HAP-1 (cell line): ENCODE results near the gene MGMT.

Experiments
- DNase-seq, 2 experiments: peaks; one replicate each; pipeline ENCODE4 v3.0.0-alpha.2; 2016 to 2020; ENCODE audit warnings: low spot score in 2 of 2
- H3K27me3 ChIP-seq: fragments of 250-450 bp; sonication (Bioruptor Pico); 2 replicates; pipeline ENCODE4 v1.5.1; 2020; ENCODE audit warnings: low read depth, mild to moderate bottlenecking, moderate library complexity
- H3K36me3 ChIP-seq: fragments of 250-450 bp; sonication (Bioruptor Pico); replicated peaks from 2 replicates; pipeline ENCODE4 v1.5.1; 2020; ENCODE audit warnings: mild to moderate bottlenecking
- H3K4me1 ChIP-seq: fragments of 250-450 bp; sonication (Bioruptor Pico); 2 replicates; pipeline ENCODE4 v1.5.1; 2020; ENCODE audit warnings: mild to moderate bottlenecking
- H3K4me3 ChIP-seq: fragments of 250-450 bp; sonication (Bioruptor Pico); 2 replicates; pipeline ENCODE4 v1.5.1; 2020; ENCODE audit warnings: mild to moderate bottlenecking, moderate library complexity
- H3K9me3 ChIP-seq: fragments of 250-450 bp; sonication (Bioruptor Pico); 2 replicates; pipeline ENCODE4 v1.5.1; 2020; ENCODE audit warnings: mild to moderate bottlenecking, moderate library complexity
- in situ Hi-C: fragments of 300-500 bp; cut with MboI; formaldehyde crosslinking; loops from 3 replicates; pipeline ENCODE4 v1.14.3; 2020; ENCODE audit warnings: low sequenced_read_pairs, inconsistent platforms, mixed read lengths

The MGMT gene

GRCh38 chr10:129696636-129697035, 229.6 kb downstream of the MGMT start:
- H3K27me3 ChIP-seq: no peaks in the 10 kb centered on the region
- H3K36me3 ChIP-seq: no peaks in the 10 kb centered on the region
- in situ Hi-C loops: no loop called here
- no peaks in the 10 kb centered on the region for H3K9me3 ChIP-seq
- DNase-seq: no peak
- no peaks in the 10 kb centered on the region for H3K4me1 ChIP-seq
- no peak overlapping the region for H3K4me3 ChIP-seq

DNA sequence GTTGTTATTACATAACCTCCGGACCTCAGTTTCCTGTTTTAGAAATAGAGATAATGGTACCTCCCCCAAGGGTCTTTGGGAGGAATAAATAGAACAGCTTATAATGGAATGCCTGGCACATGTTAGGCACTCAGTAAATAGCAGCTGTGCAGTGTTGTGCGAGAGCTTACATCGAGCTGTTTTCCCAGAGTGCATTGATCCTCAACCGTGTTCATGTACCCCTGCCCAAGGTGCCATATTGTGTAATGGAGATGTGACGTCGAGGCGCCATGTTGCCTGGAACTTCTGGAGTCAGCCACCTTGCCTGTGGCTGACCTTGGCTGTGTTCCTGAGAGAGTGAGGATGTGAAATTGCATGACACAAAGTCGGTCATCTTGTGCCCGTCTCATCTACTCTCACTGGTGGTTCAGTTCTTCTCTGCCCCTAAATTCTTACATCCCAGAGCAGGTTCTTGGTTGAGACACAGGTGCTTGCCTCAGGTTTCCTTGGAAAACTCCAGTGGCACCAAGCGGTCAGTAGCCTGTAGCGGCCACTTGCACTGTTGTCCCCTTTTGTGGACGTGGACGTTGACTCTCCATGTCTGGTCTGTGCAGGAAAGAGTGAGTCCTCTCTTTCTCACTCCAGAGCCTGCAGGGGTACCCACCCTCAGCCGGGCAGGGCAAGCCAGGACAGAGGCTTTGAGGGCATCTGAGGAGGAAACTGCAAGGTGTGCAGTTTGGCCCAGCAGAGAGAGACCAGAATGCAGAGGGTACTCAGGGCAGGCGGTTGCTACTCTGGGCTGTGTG, 230.6 kb downstream of the MGMT start:
- no peaks in the 10 kb centered on the region for H3K9me3 ChIP-seq
- H3K4me1 ChIP-seq: no peaks in the 10 kb centered on the region
- H3K36me3 ChIP-seq: no peaks in the 10 kb centered on the region
- in situ Hi-C loops: no loop called here
- no peak overlapping the region for H3K4me3 ChIP-seq
- no peak for DNase-seq
- no peaks in the 10 kb centered on the region for H3K27me3 ChIP-seq

DNA sequence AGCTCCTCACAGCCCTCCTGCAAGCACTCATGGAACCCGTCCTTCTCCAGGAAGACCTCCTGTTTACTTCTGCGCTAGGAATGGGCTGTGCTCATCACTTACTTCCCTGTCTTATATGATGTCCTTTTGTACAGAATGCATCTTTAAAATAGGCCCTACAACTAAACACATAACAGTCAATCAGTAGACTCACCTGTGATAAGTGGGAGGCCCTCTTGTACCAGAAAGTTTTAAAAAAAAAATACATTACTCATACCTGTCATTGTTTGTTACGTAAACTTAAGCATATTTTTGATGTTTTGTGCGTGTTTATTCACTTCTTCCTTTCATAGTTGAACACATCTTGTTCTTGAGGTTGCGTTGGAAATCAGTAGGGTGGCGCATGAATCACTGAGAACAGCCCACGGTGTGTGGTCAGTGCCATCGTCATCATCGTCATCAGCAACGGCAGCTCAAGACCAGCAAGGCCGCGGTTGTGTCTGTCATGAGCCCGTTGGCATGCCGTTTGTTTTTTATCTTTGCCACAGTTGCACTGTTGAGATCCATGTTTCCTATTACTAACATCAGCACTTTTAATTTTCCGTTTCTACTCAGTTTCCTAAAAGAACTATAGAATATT, 232.8 kb downstream of the MGMT start:
- Histone ChIP-seq H3K4me3 (no peak overlapping the region), H3K4me1 (no peaks in the 10 kb centered on the region), H3K9me3 (no peaks in the 10 kb centered on the region), H3K27me3 (no peaks in the 10 kb centered on the region), H3K36me3 (no peaks in the 10 kb centered on the region)
- in situ Hi-C loops: no loop called here
- no peak for DNase-seq

GRCh38 chr10:129702605-129703004, 235.6 kb downstream of the MGMT start:
- Histone ChIP-seq H3K4me3 (no peak overlapping the region), H3K36me3 (no peaks in the 10 kb centered on the region), H3K27me3 (no peaks in the 10 kb centered on the region), H3K9me3 (no peaks in the 10 kb centered on the region), H3K4me1 (no peaks in the 10 kb centered on the region)
- no peak for DNase-seq
- in situ Hi-C loops: no loop called here

DNA sequence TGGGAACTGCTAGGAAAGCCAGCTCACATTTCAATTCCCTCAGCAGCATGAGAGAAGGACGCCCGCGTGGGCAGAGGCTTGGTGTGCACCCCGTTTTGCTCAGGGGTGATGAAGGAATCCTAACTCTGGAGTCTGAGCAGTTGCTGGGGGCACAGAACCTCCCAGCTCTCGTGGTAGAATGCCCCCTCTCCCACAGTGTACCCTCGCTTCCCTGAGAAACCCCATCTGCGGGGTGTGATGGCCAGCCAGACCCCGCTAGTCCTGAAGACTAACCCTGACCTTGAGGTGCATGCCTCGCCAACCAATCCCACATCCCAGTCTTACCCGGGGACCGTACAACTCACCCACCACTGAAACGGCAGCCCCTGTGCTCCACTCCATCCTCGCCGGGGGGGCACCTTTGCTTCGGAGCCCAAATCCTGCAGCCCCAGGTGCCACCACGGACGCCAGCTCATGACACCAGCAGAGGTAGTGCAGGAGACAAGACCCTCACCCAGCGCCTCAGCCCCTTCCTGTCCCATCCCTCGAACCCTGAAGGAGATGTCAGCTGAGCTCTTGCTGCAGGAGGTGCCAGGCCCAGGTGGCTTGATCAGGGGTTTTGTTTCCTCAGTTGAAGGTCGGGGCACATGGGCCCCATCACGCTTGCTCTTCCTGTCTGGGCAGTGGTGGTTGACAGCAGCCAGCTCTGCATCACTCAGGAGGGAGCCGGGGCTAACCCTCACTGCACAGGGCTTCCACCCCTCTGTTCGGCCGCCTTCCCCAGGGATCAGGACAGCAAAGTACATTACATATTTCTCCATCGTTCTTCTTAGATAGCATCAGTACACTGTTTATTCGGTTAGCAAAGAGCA, 236.5 kb downstream of the MGMT start:
- Histone ChIP-seq H3K9me3 (no peaks in the 10 kb centered on the region), H3K36me3 (no peaks in the 10 kb centered on the region), H3K4me1 (no peaks in the 10 kb centered on the region), H3K4me3 (no peak overlapping the region), H3K27me3 (no peaks in the 10 kb centered on the region)
- in situ Hi-C loops: no loop called here
- DNase-seq: no peak

DNA sequence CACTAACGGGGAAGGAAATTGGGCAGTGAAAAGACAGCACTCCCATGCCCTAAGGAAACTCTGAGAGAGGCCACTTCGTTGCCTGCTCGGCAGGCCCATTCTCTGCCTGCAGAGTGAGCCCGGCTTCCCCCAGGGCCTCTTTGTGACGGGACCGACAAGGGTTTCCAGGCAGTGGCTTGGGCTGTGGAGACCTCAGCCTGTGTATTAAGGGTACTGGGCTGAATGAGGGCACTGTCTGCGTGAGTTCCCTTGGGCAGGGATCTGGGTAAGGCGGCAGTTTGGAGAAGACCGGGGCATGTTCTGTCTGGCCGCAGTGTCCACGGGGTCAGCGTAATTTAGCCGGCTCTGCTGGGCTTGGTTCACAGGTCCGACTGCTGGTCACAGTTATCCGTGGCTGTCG, 237.2 kb downstream of the MGMT start:
- no peak overlapping the region for H3K4me3 ChIP-seq

DNA sequence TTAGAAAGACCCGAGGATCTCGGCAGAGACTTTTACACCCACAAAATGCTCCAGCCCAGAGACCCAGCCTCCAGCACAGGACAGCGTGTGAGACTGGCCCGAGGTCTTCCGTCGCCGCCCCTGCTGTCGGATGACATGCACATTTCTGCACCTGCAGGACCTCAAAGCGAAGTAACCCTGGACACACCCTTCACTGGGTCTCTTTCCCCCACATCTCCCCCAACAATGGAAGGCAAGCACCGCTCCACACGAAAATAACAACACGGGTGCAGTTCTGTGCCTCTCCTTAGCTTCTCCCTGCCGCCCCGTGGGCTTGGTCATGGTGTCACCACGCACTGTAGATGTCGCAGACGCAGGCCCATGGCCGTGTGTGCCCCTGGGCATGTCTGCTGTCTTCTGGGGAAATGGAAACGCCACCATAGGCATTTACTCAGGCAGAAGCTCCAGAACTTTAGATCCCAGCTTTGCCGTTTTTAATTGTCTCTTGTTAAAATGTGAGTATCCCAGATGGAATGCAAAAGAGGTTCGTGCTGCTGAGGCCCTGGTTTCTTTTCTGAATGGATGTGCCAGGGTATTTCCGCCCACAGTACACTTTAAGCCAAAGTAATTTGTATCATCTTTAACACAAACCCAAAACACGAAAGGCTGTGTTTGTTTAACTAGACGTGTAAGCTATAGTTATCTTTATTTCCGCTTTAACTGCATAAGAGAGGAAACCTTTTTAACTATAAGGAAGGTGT, 237.9 kb downstream of the MGMT start:
- no peaks in the 10 kb centered on the region for H3K9me3 ChIP-seq
- DNase-seq: no peak
- in situ Hi-C loops: no loop called here
- H3K4me1 ChIP-seq: no peaks in the 10 kb centered on the region
- H3K4me3 ChIP-seq: no peak overlapping the region
- no peaks in the 10 kb centered on the region for H3K36me3 ChIP-seq
- H3K27me3 ChIP-seq: no peaks in the 10 kb centered on the region

More for the DNA sequence above, 237.2 kb downstream of the MGMT start:
- in situ Hi-C loops: no loop called here
- no peaks in the 10 kb centered on the region for H3K9me3 ChIP-seq
- no peak for DNase-seq
- no peaks in the 10 kb centered on the region for H3K36me3 ChIP-seq
- H3K27me3 ChIP-seq: no peaks in the 10 kb centered on the region
- H3K4me1 ChIP-seq: no peaks in the 10 kb centered on the region

GRCh38 chr10:129705676-129706075, 238.6 kb downstream of the MGMT start:
- DNase-seq: no peak
- no peaks in the 10 kb centered on the region for H3K27me3 ChIP-seq
- H3K4me3 ChIP-seq: no peak overlapping the region
- no peaks in the 10 kb centered on the region for H3K9me3 ChIP-seq
- no peaks in the 10 kb centered on the region for H3K36me3 ChIP-seq
- in situ Hi-C loops: no loop called here
- H3K4me1 ChIP-seq: no peaks in the 10 kb centered on the region

DNA sequence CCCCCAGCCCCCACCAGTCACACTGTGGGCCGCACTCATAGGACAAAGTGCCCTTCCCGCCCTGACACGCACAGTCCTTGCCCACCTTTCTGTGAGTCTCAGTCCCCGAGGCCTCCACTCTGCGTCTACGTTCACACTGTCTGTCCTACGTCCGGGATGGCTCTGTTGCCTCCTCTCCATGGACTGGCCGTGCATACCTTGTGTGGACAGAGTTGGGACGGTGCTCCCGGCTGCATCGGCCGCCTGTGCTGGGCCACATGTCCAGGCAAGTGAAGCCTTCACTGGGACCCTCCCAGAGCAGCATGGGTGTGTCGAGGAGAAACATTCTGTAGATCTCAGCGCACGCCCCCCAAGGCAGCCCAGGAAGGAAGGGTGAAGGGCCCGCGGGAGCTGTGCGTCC, 239.0 kb downstream of the MGMT start:
- no peak for DNase-seq
- no peaks in the 10 kb centered on the region for H3K4me1 ChIP-seq
- H3K36me3 ChIP-seq: no peaks in the 10 kb centered on the region
- in situ Hi-C loops: no loop called here
- no peak overlapping the region for H3K4me3 ChIP-seq
- no peaks in the 10 kb centered on the region for H3K9me3 ChIP-seq
- H3K27me3 ChIP-seq: no peaks in the 10 kb centered on the region

GRCh38 chr10:129706523-129706922, 239.5 kb downstream of the MGMT start:
- H3K27me3 ChIP-seq: no peaks in the 10 kb centered on the region

GRCh38 chr10:129707406-129708388, 240.7 kb downstream of the MGMT start:
- Histone ChIP-seq H3K27me3 (no peaks in the 10 kb centered on the region), H3K36me3 (no peaks in the 10 kb centered on the region), H3K4me3 (no peak overlapping the region), H3K9me3 (no peaks in the 10 kb centered on the region), H3K4me1 (no peaks in the 10 kb centered on the region)
- no peak for DNase-seq
- in situ Hi-C loops: no loop called here

More at GRCh38 chr10:129706523-129706922, 239.5 kb downstream of the MGMT start:
- no peak for DNase-seq
- H3K9me3 ChIP-seq: no peaks in the 10 kb centered on the region
- no peak overlapping the region for H3K4me3 ChIP-seq
- H3K36me3 ChIP-seq: no peaks in the 10 kb centered on the region
- no peaks in the 10 kb centered on the region for H3K4me1 ChIP-seq
- in situ Hi-C loops: no loop called here

DNA sequence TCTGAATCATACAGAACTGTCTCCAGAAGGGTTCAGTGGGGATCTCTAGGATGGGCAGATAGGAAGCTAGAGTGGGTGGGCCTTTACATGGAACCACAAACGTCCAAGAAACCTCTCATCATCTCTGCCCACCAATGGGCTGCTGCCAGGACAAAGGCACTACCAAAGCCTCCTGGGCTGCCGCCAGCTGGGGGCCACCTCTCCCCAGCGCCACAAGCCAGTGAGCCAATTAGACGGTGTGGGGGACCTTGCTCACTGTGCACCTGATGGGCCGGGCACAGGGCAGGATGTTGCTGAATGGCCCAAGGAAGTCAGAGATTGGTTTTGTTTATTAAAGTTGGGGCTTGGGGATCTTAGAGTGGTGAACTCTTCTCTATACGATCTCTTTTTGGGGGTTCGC, 242.1 kb downstream of the MGMT start:
- no peaks in the 10 kb centered on the region for H3K9me3 ChIP-seq
- H3K4me3 ChIP-seq: no peak overlapping the region
- H3K4me1 ChIP-seq: no peaks in the 10 kb centered on the region
- no peaks in the 10 kb centered on the region for H3K27me3 ChIP-seq
- no peaks in the 10 kb centered on the region for H3K36me3 ChIP-seq
- DNase-seq: no peak
- in situ Hi-C loops: no loop called here
